PC-9 (cell line): ENCODE results near the gene ZC3HAV1.

Experiments
- EZH2 ChIP-seq: fragments of 200-600 bp; sonication (generic); IDR thresholded peaks from 2 replicates; pipeline ENCODE4 v1.8.0; 2017; ENCODE audit warnings: antibody characterized with exemption, low read depth
- TF ChIP-seq, protein P1 (sequence below): fragments of 200-600 bp; sonication (generic); conservative IDR thresholded peaks from 2 replicates; pipeline ENCODE4 v1.6.1; 2017; ENCODE audit warnings: mixed run types, antibody characterized with exemption, mild to moderate bottlenecking, moderate library complexity

DNA sequence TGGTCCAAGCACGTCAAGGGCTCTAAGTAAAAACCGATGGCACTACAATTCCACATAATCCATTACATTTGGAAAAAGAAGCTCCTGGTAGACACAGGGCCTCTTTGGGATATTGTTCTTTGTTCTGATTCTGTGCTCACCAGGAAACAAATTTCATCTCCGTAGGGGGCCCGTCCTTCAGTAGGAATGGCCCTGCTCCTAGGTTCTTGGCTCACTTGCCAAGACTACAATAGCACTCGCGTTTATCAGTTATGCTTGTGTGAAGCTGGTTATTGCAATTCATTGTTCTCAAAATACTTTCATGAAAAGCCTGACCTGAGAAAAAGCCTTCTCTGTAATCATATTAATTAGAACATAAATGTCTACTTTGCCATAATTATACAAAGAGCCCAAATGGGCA is 63.4 kb downstream of the ZC3HAV1 start:
- TF ChIP-seq, protein P1, sequence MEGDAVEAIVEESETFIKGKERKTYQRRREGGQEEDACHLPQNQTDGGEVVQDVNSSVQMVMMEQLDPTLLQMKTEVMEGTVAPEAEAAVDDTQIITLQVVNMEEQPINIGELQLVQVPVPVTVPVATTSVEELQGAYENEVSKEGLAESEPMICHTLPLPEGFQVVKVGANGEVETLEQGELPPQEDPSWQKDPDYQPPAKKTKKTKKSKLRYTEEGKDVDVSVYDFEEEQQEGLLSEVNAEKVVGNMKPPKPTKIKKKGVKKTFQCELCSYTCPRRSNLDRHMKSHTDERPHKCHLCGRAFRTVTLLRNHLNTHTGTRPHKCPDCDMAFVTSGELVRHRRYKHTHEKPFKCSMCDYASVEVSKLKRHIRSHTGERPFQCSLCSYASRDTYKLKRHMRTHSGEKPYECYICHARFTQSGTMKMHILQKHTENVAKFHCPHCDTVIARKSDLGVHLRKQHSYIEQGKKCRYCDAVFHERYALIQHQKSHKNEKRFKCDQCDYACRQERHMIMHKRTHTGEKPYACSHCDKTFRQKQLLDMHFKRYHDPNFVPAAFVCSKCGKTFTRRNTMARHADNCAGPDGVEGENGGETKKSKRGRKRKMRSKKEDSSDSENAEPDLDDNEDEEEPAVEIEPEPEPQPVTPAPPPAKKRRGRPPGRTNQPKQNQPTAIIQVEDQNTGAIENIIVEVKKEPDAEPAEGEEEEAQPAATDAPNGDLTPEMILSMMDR, result no peak
- no peak for TF ChIP-seq EZH2
